Large intestine (tissue), 12 donors: ENCODE measurements around the gene CEBPG. TPM values are rescaled to one million over a fixed set of nuclear protein-coding genes. Genes with fewer than 3 reads are reported as not detected.

Source experiments
- DNase-seq, 2 donors: peaks; one replicate each; pipeline versions ENCODE4 v3.0.0 to v3.0.0-alpha.2; 2013
- H3K27ac ChIP-seq: one replicate; pipeline ENCODE4 v1.5.1; 2013; ENCODE audit warnings: low read length
- H3K27me3 ChIP-seq: 2 replicates; pipeline ENCODE4 v1.6.1; 2013; ENCODE audit warnings: low read length; ENCODE audit not compliant: control insufficient read depth, insufficient read depth
- H3K36me3 ChIP-seq: 2 replicates; pipeline ENCODE4 v1.6.1; 2013; ENCODE audit warnings: low read length; ENCODE audit not compliant: control insufficient read depth, insufficient read depth
- H3K4me1 ChIP-seq: one replicate; pipeline ENCODE4 v1.6.1; 2013; ENCODE audit warnings: low read length; ENCODE audit not compliant: control insufficient read depth, insufficient read depth
- H3K4me3 ChIP-seq: one replicate; pipeline ENCODE4 v1.5.1; 2013; ENCODE audit warnings: low read length
- H3K9me3 ChIP-seq: one replicate; pipeline ENCODE4 v1.6.1; 2013; ENCODE audit warnings: mild to moderate bottlenecking, low read depth, low read length, moderate library complexity; ENCODE audit not compliant: control insufficient read depth
- WGBS: methylation state at CpG from one replicate; pipeline ENCODE4 v1.1.5; 2013; ENCODE audit warnings: low lambda C conversion rate; ENCODE audit not compliant: insufficient coverage; 5-methylcytosine and 5-hydroxymethylcytosine counted together
- long read RNA-seq, 11 donors: transcript quantifications; one replicate each; lab custom pipeline, GENCODE V29; 2026
- polyA plus RNA-seq: library from polyadenylated mRNA; unstranded; fragments of 120-200 nt; gene quantifications from one replicate; pipeline ENCODE4 v1.2.1, GENCODE V29; 2013

The CEBPG gene
- polyA plus RNA-seq, result 62.9 TPM
- long read RNA-seq, donor 1, full-length matches to known transcripts, result 31 of 59 reads
- long read RNA-seq, donor 1, partial matches to known transcripts, result 28 of 59 reads
- long read RNA-seq, donor 1, other reads (novel, unspliced or antisense), result 0 of 59 reads
- long read RNA-seq, donor 2, full-length matches to known transcripts, result 71 of 71 reads
- long read RNA-seq, donor 2, partial matches to known transcripts, result 0 of 71 reads
- long read RNA-seq, donor 2, other reads (novel, unspliced or antisense), result 0 of 71 reads
- long read RNA-seq, donor 3, result 0 reads
- long read RNA-seq, donor 4, full-length matches to known transcripts, result 4 of 4 reads
- long read RNA-seq, donor 4, partial matches to known transcripts, result 0 of 4 reads
- long read RNA-seq, donor 4, other reads (novel, unspliced or antisense), result 0 of 4 reads
- long read RNA-seq, donor 5, full-length matches to known transcripts, result 25 of 25 reads
- long read RNA-seq, donor 5, partial matches to known transcripts, result 0 of 25 reads
- long read RNA-seq, donor 5, other reads (novel, unspliced or antisense), result 0 of 25 reads
- long read RNA-seq, donor 6, full-length matches to known transcripts, result 58 of 58 reads
- long read RNA-seq, donor 6, partial matches to known transcripts, result 0 of 58 reads
- long read RNA-seq, donor 6, other reads (novel, unspliced or antisense), result 0 of 58 reads
- long read RNA-seq, donor 7, full-length matches to known transcripts, result 24 of 24 reads
- long read RNA-seq, donor 7, partial matches to known transcripts, result 0 of 24 reads
- long read RNA-seq, donor 7, other reads (novel, unspliced or antisense), result 0 of 24 reads
- long read RNA-seq, donor 8, full-length matches to known transcripts, result 53 of 59 reads
- long read RNA-seq, donor 8, partial matches to known transcripts, result 0 of 59 reads
- long read RNA-seq, donor 8, other reads (novel, unspliced or antisense), result 6 of 59 reads
- long read RNA-seq, donor 9, full-length matches to known transcripts, result 47 of 52 reads
- long read RNA-seq, donor 9, partial matches to known transcripts, result 0 of 52 reads
- long read RNA-seq, donor 9, other reads (novel, unspliced or antisense), result 5 of 52 reads
- long read RNA-seq, donor 10, full-length matches to known transcripts, result 46 of 404 reads
- long read RNA-seq, donor 10, partial matches to known transcripts, result 225 of 404 reads
- long read RNA-seq, donor 10, other reads (novel, unspliced or antisense), result 133 of 404 reads
- long read RNA-seq, donor 11, full-length matches to known transcripts, result 36 of 36 reads
- long read RNA-seq, donor 11, partial matches to known transcripts, result 0 of 36 reads
- long read RNA-seq, donor 11, other reads (novel, unspliced or antisense), result 0 of 36 reads

DNA sequence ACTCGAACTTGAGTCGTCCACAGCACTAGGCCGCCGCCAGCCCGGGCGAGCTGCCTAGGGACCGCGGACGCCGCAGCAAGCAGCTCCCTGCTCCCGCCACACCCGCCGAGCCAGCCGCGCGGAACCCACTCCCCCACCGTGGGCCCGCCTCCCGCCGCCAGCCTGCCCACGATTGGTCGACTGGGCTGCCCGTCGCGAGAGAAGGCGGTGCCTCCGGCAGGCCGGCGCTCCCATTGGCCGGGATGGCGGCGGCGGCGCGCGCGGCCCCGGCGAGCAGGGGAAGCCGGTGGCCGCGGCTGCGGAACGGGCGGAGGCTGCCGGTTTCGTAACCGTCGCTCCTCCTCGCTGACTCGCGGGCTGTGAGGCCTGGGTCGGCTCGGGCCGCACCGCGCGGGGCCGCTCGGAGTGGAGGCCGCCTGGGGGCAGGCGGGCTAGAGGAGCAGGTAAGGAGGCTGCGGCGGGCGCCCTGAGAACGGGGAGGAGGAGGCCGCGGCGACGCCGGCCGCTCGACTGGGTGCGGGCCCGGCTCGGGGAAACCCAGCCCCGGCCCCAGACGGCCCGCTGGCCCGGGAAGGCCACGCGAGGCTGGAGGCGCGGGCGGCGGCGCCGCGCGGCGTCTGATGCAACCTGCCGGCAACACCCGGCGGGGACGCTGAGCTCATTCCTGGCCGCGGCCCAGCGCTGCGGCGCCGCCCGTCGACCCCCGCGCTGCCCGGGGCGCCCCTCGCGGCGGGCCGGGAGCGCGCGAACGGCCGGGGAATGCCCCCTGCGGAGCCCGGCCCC lies at the start of gene CEBPG:
TSS of gene CEBPG (plus strand) at position 257 of the 783 bp plus-strand sequence. CDS start 5,531 bp downstream, outside the sequence.
- H3K9me3 ChIP-seq, result no peaks in the 10 kb centered on the region
- H3K27ac ChIP-seq, result peak within 1 kb of the TSS; percentile 97
- WGBS, result no CpG with 5 or more reads among the region's 118 CpGs
- DNase-seq, result peak; percentile 93 to 96
- peaks cover 32% of the 10 kb centered on the region for H3K4me1 ChIP-seq
- H3K4me3 ChIP-seq, result peak within 1 kb of the TSS; percentile 88
- peaks cover under 1% of the 10 kb centered on the region for H3K36me3 ChIP-seq
- no peaks in the 10 kb centered on the region for H3K27me3 ChIP-seq

DNA sequence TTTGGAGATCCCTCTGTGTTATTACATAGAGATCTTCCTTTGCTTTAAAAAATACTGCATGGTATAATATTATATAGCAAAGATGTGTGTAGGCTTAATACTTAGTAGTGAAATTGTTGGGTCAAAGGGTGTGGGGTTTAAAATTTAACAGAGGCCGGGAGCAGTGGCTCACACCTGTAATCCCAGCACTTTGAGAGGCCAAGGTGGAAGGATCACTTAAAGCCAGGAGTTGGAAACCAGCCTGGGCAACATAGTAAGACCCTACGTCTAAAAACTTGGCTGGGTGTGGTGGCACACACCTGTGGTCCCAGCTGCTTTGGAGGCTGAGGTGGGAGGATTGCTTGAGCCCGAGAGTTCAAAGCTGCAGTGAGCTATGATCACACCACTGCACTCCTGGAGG lies 48.9 kb upstream of the CEBPG start:
- H3K36me3 ChIP-seq, result no peaks in the 10 kb centered on the region
- no peaks in the 10 kb centered on the region for H3K27me3 ChIP-seq
- DNase-seq, result peak in 1 of 2 donors; percentile 37
- no peak overlapping the region for H3K4me3 ChIP-seq
- peaks cover 9% of the 10 kb centered on the region for H3K4me1 ChIP-seq
- no CpG with 5 or more reads among the region's 3 CpGs for WGBS
- H3K27ac ChIP-seq, result peak overlapping the region; percentile 24
- H3K9me3 ChIP-seq, result peaks cover 9% of the 10 kb centered on the region

DNA sequence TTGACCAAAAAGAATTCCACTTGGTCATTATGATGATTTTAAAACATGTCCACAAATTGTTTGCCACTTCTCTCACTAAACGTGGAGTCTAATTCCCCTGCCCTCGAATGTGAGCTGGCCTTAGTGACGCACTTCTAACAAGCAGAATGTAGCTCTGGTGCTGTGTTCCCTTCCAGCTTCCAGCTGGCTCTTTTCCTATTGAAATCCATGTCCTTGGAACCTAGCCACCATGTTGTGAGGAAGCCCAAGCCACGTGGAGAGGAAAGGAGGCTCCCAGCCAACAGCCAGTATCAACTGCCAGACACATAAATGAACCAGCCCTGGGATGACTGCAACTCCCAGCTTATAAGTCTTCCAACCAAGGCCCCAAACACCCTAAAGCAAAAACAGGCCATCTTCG lies 47.6 kb upstream of the CEBPG start:
- Histone ChIP-seq H3K9me3 (peaks cover 9% of the 10 kb centered on the region), H3K36me3 (no peaks in the 10 kb centered on the region), H3K4me3 (no peak overlapping the region), H3K4me1 (peaks cover 9% of the 10 kb centered on the region), H3K27ac (no peak overlapping the region), H3K27me3 (no peaks in the 10 kb centered on the region)
- no peak for DNase-seq
- no CpG with 5 or more reads among the region's 5 CpGs for WGBS

DNA sequence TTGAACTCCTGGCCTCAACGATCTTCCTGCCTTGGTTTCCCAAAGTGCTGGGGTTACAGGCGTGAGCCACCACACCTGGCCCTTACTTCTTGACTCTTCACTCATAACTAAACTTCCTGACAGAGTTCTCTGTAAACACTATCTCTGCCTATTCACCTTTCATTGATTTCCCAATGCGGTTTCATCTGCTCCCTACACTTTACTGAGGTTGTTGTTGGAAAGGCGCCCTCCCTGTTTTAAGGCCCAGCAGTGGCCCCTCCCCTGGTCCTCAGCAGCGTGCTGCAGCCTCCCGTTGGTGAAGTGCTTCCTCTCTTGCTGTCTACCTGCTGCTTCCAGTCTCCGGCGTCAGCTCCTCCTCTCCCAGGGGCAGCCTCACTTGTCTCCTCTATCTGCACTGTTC lies 44.4 kb upstream of the CEBPG start:
- no peaks in the 10 kb centered on the region for H3K27me3 ChIP-seq
- H3K4me3 ChIP-seq, result no peak overlapping the region
- no CpG with 5 or more reads among the region's 8 CpGs for WGBS

DNA sequence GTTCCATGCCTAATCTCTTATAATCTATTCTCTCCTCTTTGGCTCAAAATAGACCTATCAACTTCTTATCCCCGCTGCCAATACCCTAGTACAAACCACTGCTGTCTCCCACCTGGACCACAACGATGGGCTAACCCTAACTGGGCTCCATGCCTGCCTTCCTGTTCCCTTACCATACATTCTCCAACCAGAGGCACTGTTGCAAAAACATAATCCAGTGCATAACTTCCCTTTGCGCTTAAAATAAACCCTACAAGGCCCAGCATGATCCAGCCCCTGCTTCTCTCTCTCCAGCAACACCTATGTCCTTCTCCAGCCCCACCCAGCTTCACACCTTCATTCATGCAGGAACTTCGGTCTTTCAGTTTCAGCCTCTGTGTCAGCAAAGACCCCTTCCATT lies 43.8 kb upstream of the CEBPG start:
- no peaks in the 10 kb centered on the region for H3K27me3 ChIP-seq
- no CpG with 5 or more reads among the region's 4 CpGs for WGBS
- no peak for DNase-seq
- peaks cover 1% of the 10 kb centered on the region for H3K4me1 ChIP-seq
- no peak overlapping the region for H3K27ac ChIP-seq
- peaks cover 6% of the 10 kb centered on the region for H3K9me3 ChIP-seq
- no peak overlapping the region for H3K4me3 ChIP-seq
- H3K36me3 ChIP-seq, result no peaks in the 10 kb centered on the region

More for the DNA sequence above, 44.4 kb upstream of the CEBPG start:
- Histone ChIP-seq H3K4me1 (peaks cover 4% of the 10 kb centered on the region), H3K36me3 (no peaks in the 10 kb centered on the region), H3K9me3 (peaks cover 6% of the 10 kb centered on the region), H3K27ac (no peak overlapping the region)
- DNase-seq, result no peak

DNA sequence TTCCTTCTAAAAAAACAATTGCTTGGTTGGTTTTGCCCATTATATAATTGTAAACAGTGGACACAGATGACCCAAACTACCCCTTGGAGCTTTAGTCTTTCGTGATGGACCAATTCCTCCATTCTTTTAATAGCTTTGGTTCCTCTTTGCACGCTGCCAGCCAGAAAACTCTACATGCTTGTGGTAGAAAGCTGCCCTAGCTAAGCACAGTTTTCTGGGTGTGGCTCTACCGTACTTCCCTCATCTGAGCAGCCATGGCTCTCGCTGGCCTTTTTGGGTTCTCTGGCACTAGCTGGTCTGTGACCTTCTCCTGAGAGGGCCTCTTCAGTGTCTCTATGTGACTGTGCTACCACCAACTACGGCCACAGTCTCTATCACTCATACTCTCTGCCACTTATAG lies 41.3 kb upstream of the CEBPG start:
- no peaks in the 10 kb centered on the region for H3K9me3 ChIP-seq
- H3K27me3 ChIP-seq, result no peaks in the 10 kb centered on the region
- peaks cover 3% of the 10 kb centered on the region for H3K4me1 ChIP-seq
- DNase-seq, result no peak
- H3K36me3 ChIP-seq, result no peaks in the 10 kb centered on the region
- no peak overlapping the region for H3K4me3 ChIP-seq
- no peak overlapping the region for H3K27ac ChIP-seq
- no CpG with 5 or more reads among the region's 5 CpGs for WGBS

DNA sequence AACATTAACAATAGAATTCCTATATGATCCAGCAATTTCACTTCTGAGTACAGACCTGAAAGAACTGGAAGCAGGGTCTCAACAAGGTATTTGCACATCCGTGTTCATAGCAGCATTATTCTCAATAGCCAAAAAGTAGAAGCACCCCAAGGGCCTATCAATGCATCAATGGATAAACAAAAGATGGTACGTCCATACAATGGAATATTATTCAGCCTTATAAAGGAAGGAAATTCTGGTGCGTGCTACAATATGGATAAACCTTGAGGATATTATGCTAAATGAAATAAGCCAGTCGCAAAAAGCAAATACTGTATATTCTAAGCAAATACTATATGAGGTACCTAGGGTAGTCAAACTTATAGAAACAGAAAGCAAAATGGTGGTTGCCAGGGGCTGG lies 40.4 kb upstream of the CEBPG start:
- Histone ChIP-seq H3K4me3 (no peak overlapping the region), H3K27me3 (no peaks in the 10 kb centered on the region), H3K27ac (no peak overlapping the region), H3K9me3 (no peaks in the 10 kb centered on the region), H3K36me3 (no peaks in the 10 kb centered on the region), H3K4me1 (peaks cover 3% of the 10 kb centered on the region)
- no peak for DNase-seq
- 100% methylated on average over 1 of the region's 4 CpGs for WGBS

DNA sequence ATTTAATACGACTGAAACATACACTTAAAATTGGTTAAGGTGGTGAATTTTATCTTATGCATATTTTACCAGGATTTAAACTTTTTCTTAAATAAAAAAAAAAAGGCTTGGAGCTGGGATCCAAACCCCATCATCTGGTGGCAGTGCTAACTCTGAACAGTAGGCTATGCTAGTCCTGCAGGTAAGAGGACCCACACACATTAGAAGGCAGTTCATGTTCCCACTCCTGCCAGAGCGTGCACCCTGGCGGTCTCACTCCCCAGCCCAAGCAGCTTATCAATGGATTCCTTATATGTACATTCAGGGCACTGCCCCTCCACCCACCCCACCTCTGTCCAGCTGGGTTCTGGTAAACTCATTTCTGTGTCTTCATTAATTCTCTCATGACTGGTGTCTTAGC lies 39.9 kb upstream of the CEBPG start:
- H3K36me3 ChIP-seq, result no peaks in the 10 kb centered on the region
- peaks cover 3% of the 10 kb centered on the region for H3K4me1 ChIP-seq
- no peak overlapping the region for H3K4me3 ChIP-seq
- 80% methylated on average over 1 of the region's 3 CpGs for WGBS
- no peaks in the 10 kb centered on the region for H3K9me3 ChIP-seq
- no peak overlapping the region for H3K27ac ChIP-seq
- H3K27me3 ChIP-seq, result no peaks in the 10 kb centered on the region
- peak; percentile 47 to 59 for DNase-seq

DNA sequence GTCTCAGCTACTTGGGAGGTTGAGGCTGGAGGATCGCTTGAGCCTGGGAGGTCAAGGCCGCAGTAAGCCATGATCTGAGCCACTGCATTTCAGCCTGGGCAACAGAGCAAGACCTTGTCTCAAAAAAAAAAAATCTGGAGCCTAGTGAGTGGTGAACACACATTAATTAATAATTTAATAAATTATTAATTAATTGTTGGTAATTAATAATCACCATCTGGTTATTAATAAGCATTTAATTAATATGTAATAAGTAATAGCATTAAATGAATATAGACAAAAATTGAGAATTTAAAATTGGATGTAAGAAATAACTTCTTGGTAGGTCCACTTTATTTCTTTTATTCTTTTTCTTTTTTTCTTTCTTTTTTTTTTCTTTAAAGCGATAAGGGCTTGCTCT lies 39.2 kb upstream of the CEBPG start:
- no peak overlapping the region for H3K27ac ChIP-seq
- DNase-seq, result no peak
- peaks cover 3% of the 10 kb centered on the region for H3K4me1 ChIP-seq
- no peaks in the 10 kb centered on the region for H3K36me3 ChIP-seq
- 88% methylated on average over 1 of the region's 3 CpGs for WGBS
- no peak overlapping the region for H3K4me3 ChIP-seq
- no peaks in the 10 kb centered on the region for H3K9me3 ChIP-seq
- no peaks in the 10 kb centered on the region for H3K27me3 ChIP-seq
